Erythroblast (primary cell): Measurements from ENCODE around the gene EIF4H.
"Not testable (repeated sequence)": the region's sequence is repeated elsewhere in the genome, so short reads cannot be mapped to it uniquely, and the experiment has no call there.

Experiments
- DNase-seq, 2 experiments: peaks; one replicate each; lab custom pipeline; 2025; lab: John Stamatoyannopoulos, UW
- GATA1 ChIP-seq: IDR thresholded peaks from 2 replicates; pipeline ENCODE4 v1.6.1; 2011; ENCODE audit warnings: low read depth, mild to moderate bottlenecking, control low read depth, low read length, moderate library complexity
- POLR2A ChIP-seq: IDR thresholded peaks from 2 replicates; pipeline ENCODE4 v1.6.1; 2011; ENCODE audit warnings: mild to moderate bottlenecking, low read length

Gene EIF4H

GRCh38 chr7:74157605-74158004 is 16.6 kb upstream of the EIF4H start:
- no peak for DNase-seq
- TF ChIP-seq POLR2A (no peak), GATA1 (no peak)

GRCh38 chr7:74164985-74165456 is 9.1 kb upstream of the EIF4H start:
- TF ChIP-seq GATA1: no peak
- no peak for TF ChIP-seq POLR2A
- peak in 1 of 2 experiments; percentile 8 for DNase-seq

GRCh38 chr7:74165867-74166593 is 8.1 kb upstream of the EIF4H start:
- TF ChIP-seq POLR2A (no peak), GATA1 (no peak)
- DNase-seq: no peak

DNA sequence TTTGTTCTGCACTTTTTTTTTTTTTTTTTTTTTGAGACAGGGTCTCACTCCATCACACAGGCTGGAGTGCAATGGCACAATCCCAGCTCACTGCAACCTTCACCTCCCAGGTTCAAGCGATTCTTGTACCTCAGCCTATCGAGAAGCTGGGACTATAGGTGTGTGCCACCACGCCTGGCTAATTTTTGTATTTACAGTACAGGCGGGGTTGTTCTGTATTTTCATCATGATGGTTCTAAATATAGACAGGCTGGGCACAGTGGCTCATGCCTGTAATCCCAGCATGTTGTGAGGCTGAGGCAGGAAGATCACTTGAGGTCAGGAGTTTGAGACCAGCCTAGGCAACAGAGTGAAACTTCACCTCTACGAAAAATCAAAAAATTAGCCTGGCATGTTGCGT is 6.8 kb upstream of the EIF4H start:
- not testable (repeated sequence) for DNase-seq

DNA sequence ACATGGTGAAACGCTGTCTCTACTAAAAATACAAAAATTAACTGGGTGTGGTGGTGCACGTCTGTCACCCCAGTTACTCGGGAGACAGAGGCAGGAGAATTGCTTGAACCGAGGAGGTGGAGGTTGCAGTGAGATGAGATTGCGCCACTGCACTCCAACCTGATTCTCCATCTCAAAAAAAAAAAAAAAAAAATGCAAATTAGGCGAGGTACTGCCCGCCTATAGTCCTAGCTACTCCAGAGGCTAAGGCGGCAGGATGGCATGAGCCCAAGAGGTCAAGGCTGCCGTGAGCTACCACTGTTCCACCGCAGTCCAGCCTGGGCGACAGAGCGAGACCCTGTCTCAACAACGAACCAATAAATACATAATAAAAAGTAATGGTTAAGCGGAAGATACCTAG is 1.1 kb upstream of the EIF4H start:
- peak in 1 of 2 experiments; percentile 22 for DNase-seq
- TF ChIP-seq POLR2A (no peak), GATA1 (no peak)

- DNase-seq: no peak
- TF ChIP-seq POLR2A: no peak
- TF ChIP-seq GATA1: no peak
Measured at GRCh38 chr7:74173491-74173865, 678 bp upstream of the EIF4H start.

GRCh38 chr7:74174606-74175082 is 488 bp downstream of the EIF4H start:
- TF ChIP-seq POLR2A (no peak), GATA1 (no peak)
- peak; percentile 78 to 86 for DNase-seq

- TF ChIP-seq GATA1 (no peak), POLR2A (no peak)
- DNase-seq: peak; percentile 35 to 56
Measured at GRCh38 chr7:74175340-74175739, 1.2 kb downstream of the EIF4H start.

GRCh38 chr7:74176555-74176954 is 2.4 kb downstream of the EIF4H start:
- DNase-seq: no peak
- TF ChIP-seq POLR2A: no peak
- no peak for TF ChIP-seq GATA1

DNA sequence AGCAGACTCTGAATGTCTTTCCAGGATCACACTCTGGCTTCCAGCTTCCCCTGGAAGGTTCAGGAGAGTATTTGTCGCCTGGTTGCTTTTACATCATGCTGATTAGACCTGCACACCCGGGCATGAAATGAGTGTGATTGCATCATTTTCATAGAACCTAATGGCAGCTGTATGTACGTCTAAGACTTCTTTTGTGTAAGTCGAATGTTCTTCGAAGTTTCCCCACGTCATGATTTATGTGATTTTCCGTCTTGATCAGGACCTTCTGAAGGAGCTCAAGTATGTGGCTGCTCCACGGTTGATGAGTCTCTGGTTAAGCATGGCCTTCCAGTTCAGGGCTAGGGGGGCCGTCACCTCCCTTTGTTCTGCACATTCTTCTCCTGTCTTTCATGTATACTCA is 4.5 kb downstream of the EIF4H start:
- TF ChIP-seq GATA1: no peak
- no peak for TF ChIP-seq POLR2A
- peak; percentile 25 to 57 for DNase-seq

GRCh38 chr7:74179935-74180604 is 5.9 kb downstream of the EIF4H start:
- TF ChIP-seq POLR2A (no peak), GATA1 (no peak)
- DNase-seq: no peak

- TF ChIP-seq GATA1: no peak
- TF ChIP-seq POLR2A: no peak
- DNase-seq: no peak
Measured at GRCh38 chr7:74180866-74181265, 6.7 kb downstream of the EIF4H start.

GRCh38 chr7:74181821-74182220 is 7.7 kb downstream of the EIF4H start:
- no peak for DNase-seq
- TF ChIP-seq POLR2A (no peak), GATA1 (no peak)

GRCh38 chr7:74182453-74183090 is 8.4 kb downstream of the EIF4H start:
- DNase-seq: no peak
- no peak for TF ChIP-seq GATA1
- no peak for TF ChIP-seq POLR2A
